Measurements from ENCODE around the gene PTPRZ1.

GRCh38 chr7:122103064-122103463 is 230.1 kb downstream of the PTPRZ1 start:
- TF ChIP-seq CTCF (IDR thresholded peaks at IDR 0.05) (no peak), EZH2 (IDR thresholded peaks at IDR 0.05) (no peak)
